ENCODE measurements around the gene SLC9A3. TPM values are rescaled to one million over a fixed set of nuclear protein-coding genes. Genes with fewer than 3 reads are reported as not detected.

SLC9A3 gene
- polyA plus RNA-seq, 1 of the 3 experiments (the other 2 are of a cell fraction) = 1.9 TPM

DNA sequence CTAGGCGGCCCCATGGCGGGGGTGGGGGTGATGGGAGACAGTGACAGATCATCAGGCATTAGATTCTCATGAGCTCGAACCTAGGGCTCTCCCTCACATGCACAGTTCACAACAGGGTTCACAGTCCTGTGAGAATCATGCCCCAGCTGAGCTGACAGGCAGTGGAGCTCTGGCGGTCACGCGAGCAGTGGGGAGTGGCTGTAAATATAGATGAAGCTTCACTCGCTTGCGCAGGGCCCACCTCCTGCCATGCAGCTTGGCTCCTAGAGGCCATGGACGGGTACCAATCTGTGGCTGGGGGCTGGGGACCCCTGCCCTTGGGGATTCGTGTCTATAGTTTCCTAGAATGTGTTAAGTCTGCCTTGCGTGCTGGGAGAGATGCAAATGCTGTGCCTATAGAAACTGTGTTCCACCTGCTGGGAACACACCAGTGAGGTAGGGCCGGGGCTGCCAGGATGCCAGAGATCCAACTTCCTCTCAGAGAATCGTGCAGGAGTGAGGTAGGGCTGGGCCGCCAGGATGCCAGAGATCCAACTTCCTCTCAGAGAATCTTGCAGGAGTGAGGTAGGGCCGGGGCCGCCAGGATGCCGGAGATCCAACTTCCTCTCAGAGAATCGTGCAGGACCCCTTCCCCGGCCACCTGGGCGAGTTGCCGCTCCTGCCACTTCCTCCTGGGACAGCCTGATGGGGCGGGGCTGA, 95.3 kb downstream of the SLC9A3 start (continued):
- TF ChIP-seq, protein P1, sequence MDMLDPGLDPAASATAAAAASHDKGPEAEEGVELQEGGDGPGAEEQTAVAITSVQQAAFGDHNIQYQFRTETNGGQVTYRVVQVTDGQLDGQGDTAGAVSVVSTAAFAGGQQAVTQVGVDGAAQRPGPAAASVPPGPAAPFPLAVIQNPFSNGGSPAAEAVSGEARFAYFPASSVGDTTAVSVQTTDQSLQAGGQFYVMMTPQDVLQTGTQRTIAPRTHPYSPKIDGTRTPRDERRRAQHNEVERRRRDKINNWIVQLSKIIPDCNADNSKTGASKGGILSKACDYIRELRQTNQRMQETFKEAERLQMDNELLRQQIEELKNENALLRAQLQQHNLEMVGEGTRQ (IDR thresholded peaks at IDR 0.05; ENCODE audit: borderline replicate concordance, low read depth, low read length) = no peak
- TF ChIP-seq JUND (IDR thresholded peaks at IDR 0.05) (no peak), POLR2AphosphoS5 (IDR thresholded peaks at IDR 0.05; ENCODE audit: low read depth, low read length) (no peak)
- TF ChIP-seq, protein P2, sequence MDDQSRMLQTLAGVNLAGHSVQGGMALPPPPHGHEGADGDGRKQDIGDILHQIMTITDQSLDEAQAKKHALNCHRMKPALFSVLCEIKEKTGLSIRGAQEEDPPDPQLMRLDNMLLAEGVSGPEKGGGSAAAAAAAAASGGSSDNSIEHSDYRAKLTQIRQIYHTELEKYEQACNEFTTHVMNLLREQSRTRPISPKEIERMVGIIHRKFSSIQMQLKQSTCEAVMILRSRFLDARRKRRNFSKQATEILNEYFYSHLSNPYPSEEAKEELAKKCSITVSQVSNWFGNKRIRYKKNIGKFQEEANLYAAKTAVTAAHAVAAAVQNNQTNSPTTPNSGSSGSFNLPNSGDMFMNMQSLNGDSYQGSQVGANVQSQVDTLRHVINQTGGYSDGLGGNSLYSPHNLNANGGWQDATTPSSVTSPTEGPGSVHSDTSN (IDR thresholded peaks at IDR 0.05) = no peak

DNA sequence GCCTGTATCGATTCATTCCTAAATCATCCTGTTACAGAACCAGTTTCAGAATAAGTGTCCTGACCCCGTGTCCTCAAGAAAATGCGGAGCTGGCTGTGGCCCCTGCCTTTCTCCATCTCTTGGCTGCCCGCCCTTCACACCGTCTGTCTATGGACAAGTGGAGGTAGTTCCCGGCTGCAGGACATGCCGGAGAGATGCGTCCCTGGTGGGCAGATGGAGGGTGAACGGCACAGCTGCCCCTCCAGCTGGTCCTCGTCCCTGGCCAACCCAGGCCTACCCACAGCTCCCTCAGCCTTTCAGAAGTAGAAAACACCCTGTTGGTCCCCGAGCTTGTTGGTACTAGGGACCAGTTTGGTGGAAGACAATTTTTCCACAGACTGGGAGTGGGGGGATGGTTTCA, 96.0 kb downstream of the SLC9A3 start:
- peaks cover 0 to 3% of the 10 kb centered on the region in 2 experiments; a peak in 1 of 4 replicates for H3K4me1 ChIP-seq (ENCODE audit: control insufficient read depth in 1 of 2, insufficient read depth in 2 of 2, low read depth in 1 of 2, low read length in 1 of 2)
- WGBS (ENCODE audit: low lambda C conversion rate) = 79% methylated on average over 10 of the region's 11 CpGs
- no peaks in the 10 kb centered on the region for H3K9me2 ChIP-seq
- no peak overlapping the region for H3K27ac ChIP-seq (ENCODE audit: low read depth in 2 of 2, low read length in 1 of 2)
- H3F3A ChIP-seq (replicated peaks; ENCODE audit: insufficient read depth) = no peaks in the 10 kb centered on the region
- no peaks in the 10 kb centered on the region for H3K79me2 ChIP-seq (ENCODE audit: insufficient read depth)
- H3K4me2 ChIP-seq = no peak overlapping the region
- TF ChIP-seq EZH2phosphoT487 (IDR thresholded peaks at IDR 0.05; ENCODE audit: borderline replicate concordance, low read depth) (no peak), RXRA (IDR thresholded peaks at IDR 0.05; ENCODE audit: borderline replicate concordance, low read depth) (no peak), ELF1 (IDR thresholded peaks at IDR 0.05) (no peak), TCF12 (IDR thresholded peaks at IDR 0.05) (no peak), MEF2A (IDR thresholded peaks at IDR 0.05; ENCODE audit: borderline replicate concordance, low read depth) (no peak), GATA2 (CRISPR knock-in tag; IDR thresholded peaks at IDR 0.05) (no peak), RAD21 (IDR thresholded peaks at IDR 0.05; ENCODE audit: low read length) (no peak), SMC3 (IDR thresholded peaks at IDR 0.05; ENCODE audit: low read depth, low read length) (no peak), POLR2AphosphoS5 (IDR thresholded peaks at IDR 0.05; ENCODE audit: low read depth, low read length) (no peak), GABPA (IDR thresholded peaks at IDR 0.05; ENCODE audit: low read depth) (no peak), FOXM1 (IDR thresholded peaks at IDR 0.05; ENCODE audit: low read depth) (no peak), NFIC (IDR thresholded peaks at IDR 0.05; ENCODE audit: borderline replicate concordance) (no peak), CHD2 (IDR thresholded peaks at IDR 0.05; ENCODE audit: low read length, partially characterized antibody) (no peak), FOSL2 (IDR thresholded peaks at IDR 0.05; ENCODE audit: borderline replicate concordance, low read depth) (no peak), TEAD4 (IDR thresholded peaks at IDR 0.05; ENCODE audit: borderline replicate concordance, insufficient read depth) (no peak)
- TF ChIP-seq, protein P3, sequence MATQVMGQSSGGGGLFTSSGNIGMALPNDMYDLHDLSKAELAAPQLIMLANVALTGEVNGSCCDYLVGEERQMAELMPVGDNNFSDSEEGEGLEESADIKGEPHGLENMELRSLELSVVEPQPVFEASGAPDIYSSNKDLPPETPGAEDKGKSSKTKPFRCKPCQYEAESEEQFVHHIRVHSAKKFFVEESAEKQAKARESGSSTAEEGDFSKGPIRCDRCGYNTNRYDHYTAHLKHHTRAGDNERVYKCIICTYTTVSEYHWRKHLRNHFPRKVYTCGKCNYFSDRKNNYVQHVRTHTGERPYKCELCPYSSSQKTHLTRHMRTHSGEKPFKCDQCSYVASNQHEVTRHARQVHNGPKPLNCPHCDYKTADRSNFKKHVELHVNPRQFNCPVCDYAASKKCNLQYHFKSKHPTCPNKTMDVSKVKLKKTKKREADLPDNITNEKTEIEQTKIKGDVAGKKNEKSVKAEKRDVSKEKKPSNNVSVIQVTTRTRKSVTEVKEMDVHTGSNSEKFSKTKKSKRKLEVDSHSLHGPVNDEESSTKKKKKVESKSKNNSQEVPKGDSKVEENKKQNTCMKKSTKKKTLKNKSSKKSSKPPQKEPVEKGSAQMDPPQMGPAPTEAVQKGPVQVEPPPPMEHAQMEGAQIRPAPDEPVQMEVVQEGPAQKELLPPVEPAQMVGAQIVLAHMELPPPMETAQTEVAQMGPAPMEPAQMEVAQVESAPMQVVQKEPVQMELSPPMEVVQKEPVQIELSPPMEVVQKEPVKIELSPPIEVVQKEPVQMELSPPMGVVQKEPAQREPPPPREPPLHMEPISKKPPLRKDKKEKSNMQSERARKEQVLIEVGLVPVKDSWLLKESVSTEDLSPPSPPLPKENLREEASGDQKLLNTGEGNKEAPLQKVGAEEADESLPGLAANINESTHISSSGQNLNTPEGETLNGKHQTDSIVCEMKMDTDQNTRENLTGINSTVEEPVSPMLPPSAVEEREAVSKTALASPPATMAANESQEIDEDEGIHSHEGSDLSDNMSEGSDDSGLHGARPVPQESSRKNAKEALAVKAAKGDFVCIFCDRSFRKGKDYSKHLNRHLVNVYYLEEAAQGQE (IDR thresholded peaks at IDR 0.05; ENCODE audit: low read depth, low read length) = no peak
- TF ChIP-seq, protein P4, sequence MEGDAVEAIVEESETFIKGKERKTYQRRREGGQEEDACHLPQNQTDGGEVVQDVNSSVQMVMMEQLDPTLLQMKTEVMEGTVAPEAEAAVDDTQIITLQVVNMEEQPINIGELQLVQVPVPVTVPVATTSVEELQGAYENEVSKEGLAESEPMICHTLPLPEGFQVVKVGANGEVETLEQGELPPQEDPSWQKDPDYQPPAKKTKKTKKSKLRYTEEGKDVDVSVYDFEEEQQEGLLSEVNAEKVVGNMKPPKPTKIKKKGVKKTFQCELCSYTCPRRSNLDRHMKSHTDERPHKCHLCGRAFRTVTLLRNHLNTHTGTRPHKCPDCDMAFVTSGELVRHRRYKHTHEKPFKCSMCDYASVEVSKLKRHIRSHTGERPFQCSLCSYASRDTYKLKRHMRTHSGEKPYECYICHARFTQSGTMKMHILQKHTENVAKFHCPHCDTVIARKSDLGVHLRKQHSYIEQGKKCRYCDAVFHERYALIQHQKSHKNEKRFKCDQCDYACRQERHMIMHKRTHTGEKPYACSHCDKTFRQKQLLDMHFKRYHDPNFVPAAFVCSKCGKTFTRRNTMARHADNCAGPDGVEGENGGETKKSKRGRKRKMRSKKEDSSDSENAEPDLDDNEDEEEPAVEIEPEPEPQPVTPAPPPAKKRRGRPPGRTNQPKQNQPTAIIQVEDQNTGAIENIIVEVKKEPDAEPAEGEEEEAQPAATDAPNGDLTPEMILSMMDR (IDR thresholded peaks at IDR 0.05) = no peak
- TF ChIP-seq, protein P5, sequence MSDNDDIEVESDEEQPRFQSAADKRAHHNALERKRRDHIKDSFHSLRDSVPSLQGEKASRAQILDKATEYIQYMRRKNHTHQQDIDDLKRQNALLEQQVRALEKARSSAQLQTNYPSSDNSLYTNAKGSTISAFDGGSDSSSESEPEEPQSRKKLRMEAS (IDR thresholded peaks at IDR 0.05; ENCODE audit: low read depth) = no peak
- ChIA-PET CTCF (no interaction called here), POLR2A (no interaction called here)
- H3K27me3 ChIP-seq (ENCODE audit: insufficient read depth) = no peaks in the 10 kb centered on the region
- H3K9me3 ChIP-seq = no peaks in the 10 kb centered on the region
- no peaks in the 10 kb centered on the region for H4K20me1 ChIP-seq (ENCODE audit: insufficient read depth)
- no peak overlapping the region for H3K4me3 ChIP-seq (ENCODE audit: low read depth in 2 of 2, low read length in 1 of 2)
- no peaks in the 10 kb centered on the region for H3K36me3 ChIP-seq (replicated peaks in 1 of 2; ENCODE audit: control insufficient read depth in 1 of 2, insufficient read depth in 2 of 2, low read length in 1 of 2)
- H3K9ac ChIP-seq = no peak overlapping the region
- no peak overlapping the region for H2AFZ ChIP-seq (ENCODE audit: low read depth)
- no peak for DNase-seq
